GM10847 (cell line): ENCODE data around the gene LCE1D.

Source experiments
- POLR2A ChIP-seq: IDR thresholded peaks from 2 replicates; pipeline ENCODE4 v1.6.1; 2011; ENCODE audit not compliant: insufficient read length; ENCODE audit errors: extremely low read depth

The LCE1D gene, protein sequence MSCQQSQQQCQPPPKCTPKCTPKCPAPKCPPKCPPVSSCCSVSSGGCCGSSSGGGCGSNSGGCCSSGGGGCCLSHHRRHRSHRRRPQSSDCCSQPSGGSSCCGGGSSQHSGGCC

DNA sequence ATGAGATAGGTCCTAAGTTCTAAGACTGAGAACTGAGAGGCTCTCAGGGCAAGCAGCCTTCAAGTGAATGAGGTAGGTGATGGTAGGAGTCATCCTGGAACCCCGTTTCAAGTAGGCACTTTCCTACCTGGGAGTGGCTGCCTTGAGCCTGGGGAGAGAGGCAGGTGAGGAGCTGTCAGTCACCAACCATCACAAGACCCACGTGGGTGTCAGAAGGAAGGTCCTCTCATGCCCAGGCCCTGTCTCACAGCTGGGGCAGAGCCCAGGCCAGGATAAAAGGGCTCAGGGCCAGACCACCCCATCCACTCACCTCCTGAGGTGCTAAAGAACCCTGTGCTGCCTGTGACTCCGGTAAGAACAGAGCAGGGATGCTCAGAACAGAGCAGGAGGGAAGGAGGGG lies at the start of gene LCE1D:
TSS of gene LCE1D (plus strand) at position 301 of the 400 bp plus-strand sequence. CDS start 1,074 bp downstream, outside the sequence.
- no peak for TF ChIP-seq POLR2A

DNA sequence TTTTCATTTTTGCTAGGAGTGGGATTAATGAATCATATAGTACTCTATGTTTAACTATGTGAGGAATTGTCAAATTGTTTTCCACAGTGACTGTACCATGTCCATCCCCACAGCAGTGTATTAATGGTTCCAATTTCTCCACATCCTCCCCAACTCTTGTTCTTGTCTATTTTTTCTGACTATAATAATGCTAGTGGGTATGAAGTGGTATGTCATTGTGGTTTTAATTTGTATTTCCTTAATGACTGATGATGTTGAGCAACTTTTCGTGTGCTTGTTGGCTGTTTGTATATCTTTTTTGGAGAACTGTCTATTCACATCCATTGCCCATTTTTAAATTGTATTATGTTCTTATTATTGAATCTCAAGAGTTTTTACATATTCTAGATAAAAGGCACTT lies 48.7 kb upstream of the LCE1D start:
- TF ChIP-seq POLR2A: no peak

DNA sequence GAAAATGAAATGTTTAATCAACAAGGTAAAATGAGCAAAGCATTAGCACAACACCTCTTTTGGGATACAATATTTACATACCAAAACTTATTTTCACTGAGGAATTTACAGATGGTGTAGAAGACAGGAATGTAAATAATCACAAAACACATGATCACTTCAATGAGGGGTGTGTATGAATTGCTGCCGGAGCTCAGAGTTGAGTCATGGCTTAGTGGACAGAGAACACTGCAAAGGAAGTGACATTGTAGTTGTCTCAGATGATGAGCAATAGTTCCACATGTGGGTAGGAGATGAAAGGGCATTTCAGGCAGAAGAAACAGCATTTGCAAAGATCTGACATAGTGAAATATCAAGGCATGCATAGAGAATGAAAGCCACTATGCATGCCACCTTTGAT lies 44.3 kb upstream of the LCE1D start:
- no peak for TF ChIP-seq POLR2A

DNA sequence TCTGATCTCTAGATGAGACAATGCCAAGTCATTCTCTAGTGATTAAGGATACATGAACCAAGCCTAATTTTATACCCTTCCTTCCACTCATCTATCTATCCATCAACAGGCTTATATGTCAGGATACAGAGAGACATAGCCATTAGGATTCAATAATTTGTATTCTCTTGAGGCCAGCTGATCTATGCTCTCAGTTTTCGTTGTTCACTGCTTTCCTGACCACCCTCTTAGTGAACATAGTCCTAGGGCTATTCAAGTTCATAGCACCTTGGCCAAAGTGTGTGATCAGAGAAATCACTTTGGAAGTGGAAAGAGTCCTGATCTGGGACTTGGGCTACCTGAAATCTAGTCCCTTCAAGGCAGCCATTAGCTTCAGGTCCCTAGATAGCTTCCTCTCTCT lies 42.9 kb upstream of the LCE1D start:
- no peak for TF ChIP-seq POLR2A

DNA sequence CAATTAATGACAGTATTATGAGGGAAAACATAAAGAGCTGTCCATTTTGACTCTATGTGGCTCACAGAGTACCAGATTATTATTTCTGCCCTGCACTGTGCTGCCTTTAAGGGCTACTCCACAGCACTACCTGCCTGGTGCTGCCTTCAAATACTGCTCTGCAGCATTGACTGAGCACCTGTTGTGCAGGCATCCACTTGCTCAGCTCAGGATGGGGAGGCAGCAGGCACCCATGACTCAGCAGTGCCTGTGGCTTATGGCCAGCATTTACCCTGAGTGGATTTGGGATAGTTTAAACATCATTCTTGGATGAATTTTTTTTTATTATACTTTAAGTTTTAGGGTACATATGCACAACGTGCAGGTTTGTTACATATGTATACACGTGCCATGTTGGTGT lies 39.6 kb upstream of the LCE1D start:
- TF ChIP-seq POLR2A: no peak

DNA sequence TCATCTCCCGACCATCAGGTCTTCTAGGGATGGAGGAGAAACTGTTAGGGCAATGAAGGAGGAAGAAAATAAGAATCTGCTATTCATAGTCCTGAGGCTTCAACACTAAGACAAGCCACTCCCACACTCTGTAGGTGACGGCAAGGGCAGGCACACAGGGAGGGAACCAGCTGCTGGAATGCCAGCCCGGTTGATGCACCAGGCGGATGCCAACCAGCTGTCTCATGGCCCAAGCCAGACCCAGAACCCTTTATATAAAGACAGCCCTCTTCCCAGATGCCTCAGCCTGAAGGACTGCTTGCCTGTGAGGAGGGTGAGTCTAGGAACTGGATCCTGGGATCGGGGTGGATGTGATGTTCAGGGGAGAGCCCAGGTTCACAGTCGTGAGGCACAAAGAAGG lies 38.8 kb upstream of the LCE1D start, which contains the start of gene KPRP:
TSS of gene KPRP (plus strand) at position 279 of the 400 bp plus-strand sequence. CDS start 1,564 bp downstream, outside the sequence.
- TF ChIP-seq POLR2A: no peak

DNA sequence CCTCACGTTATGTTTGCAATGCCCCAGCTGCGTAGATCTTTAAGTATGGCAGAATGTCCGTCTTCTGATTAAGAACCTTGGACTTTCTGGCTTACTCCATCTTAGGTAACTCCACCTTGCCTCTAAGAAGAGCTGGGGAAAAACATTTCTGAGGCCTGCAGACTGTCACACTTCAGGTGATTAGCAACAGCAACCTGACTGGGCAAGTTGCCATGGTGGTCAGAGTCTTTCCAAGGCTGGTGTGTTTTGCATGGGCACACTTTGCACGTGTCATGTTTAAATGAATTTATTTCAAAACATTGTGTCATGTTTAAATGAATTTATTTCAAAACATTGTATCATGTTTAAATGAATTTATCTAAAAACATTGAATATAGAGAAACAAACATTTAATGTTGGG lies 37.9 kb upstream of the LCE1D start:
- no peak for TF ChIP-seq POLR2A

DNA sequence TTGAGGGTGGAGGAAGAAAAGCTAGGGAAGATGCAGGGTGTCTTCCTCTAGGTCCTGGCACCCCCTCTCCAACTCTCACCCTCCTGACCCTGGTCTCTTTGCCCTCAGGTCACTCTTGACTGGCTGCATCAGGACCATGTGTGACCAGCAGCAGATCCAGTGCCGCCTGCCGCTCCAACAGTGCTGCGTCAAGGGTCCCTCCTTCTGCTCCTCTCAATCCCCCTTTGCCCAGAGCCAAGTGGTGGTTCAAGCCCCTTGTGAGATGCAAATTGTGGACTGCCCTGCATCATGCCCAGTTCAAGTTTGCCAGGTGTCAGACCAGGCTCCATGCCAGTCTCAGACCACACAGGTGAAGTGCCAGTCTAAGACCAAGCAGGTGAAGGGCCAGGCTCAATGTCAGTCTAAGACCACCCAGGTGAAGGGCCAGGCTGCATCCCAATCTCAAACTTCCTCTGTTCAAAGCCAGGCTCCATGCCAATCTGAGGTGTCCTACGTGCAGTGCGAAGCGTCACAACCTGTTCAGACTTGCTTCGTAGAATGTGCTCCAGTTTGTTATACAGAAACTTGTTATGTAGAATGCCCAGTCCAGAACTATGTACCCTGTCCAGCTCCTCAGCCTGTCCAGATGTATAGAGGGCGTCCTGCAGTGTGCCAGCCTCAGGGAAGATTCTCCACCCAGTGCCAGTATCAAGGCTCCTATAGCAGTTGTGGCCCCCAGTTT lies 36.9 kb upstream of the LCE1D start:
- TF ChIP-seq POLR2A: no peak

DNA sequence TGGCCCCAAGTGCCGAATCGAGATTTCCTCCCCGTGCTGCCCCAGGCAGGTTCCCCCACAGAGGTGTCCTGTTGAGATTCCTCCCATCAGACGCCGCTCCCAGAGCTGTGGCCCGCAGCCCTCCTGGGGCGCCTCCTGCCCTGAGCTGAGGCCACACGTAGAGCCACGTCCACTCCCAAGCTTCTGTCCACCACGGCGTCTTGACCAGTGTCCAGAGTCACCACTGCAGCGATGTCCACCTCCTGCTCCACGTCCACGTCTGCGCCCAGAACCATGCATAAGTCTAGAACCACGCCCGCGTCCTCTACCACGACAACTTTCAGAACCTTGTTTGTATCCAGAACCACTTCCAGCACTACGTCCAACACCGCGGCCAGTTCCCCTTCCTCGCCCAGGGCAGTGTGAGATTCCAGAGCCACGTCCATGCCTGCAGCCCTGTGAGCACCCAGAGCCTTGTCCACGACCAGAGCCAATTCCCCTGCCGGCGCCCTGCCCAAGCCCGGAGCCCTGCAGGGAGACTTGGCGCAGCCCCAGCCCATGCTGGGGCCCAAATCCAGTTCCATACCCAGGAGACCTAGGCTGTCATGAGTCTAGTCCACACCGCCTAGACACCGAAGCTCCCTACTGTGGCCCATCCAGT lies 35.9 kb upstream of the LCE1D start:
- no peak for TF ChIP-seq POLR2A

DNA sequence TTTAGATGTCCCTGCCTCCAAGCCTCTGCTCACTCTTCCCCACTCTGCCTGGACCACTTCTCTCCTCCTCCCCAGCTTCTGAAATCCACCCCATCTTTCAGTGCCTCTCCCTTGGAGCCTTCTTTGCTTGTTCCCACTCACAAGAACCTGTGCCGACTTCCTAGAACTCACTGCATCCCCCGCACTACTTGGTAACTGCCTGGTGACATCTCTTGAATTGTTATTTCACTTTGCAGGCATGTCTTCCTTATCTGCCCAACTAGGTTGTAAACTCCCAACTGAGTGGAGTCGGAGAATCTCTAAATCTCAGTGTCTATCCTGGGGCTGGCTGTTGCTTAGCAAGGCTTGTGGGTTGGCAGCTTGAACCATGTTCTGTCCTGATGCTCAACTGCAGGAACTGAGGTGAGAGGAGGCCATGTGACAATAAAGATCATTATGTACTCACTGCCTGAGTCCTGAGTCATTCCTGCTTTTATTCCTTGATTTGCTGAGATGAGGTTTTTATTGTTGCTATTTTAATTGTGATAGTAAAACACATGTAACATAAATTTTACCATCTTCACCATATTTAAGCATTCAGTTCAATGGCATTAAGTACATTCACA lies 34.8 kb upstream of the LCE1D start:
- no peak for TF ChIP-seq POLR2A

DNA sequence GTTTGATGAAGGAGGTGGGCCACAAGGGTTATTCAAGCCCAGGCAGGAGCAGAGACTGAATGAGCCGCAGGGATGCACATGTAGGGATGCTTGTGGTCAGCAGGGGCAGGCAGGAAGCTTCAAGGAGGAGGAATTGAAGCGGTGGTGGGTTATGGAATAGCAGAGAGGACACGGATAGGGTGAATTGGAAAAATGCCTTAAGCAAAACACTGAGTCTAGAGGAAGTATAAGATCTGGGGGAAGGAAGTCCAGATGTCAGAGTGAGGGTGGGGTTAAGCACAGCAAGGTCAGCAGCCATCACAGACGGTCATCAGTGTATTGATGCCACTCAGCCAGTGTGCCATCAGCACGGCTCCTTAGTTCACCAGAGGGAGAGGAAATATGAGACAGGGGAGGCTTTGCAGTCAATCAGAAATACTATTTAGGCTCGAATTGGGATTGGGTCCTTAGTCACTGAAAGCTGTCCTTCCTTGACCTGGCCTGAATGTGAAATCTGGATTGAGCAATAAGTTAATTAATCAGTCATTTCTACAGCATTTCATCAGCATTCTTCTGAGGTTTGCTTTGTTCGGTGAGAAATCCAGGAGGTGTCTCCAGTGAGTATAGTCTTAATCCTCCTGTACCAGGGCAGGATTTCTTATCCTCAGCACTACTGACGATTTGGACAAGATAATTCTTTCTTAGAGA lies 27.5 kb upstream of the LCE1D start:
- TF ChIP-seq POLR2A: no peak

DNA sequence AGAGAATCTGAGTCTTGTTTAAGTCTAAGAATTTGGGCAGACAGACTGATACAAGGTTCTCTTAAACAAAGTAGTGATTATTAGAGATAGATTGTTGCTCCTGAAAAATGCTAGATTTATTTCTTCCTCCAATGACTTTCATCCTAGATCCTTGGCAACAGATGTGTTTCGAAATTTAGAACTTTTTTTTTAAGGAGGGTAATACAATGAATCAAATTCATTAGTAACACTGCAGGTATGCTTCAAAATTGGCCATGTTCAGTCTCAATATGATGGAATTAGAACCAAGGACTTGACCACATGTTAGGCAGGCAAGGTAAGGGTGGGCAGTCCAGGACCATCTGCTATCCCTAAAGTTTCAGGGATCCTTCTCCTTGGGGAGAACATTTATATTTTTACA lies 26.1 kb upstream of the LCE1D start:
- TF ChIP-seq POLR2A: no peak

DNA sequence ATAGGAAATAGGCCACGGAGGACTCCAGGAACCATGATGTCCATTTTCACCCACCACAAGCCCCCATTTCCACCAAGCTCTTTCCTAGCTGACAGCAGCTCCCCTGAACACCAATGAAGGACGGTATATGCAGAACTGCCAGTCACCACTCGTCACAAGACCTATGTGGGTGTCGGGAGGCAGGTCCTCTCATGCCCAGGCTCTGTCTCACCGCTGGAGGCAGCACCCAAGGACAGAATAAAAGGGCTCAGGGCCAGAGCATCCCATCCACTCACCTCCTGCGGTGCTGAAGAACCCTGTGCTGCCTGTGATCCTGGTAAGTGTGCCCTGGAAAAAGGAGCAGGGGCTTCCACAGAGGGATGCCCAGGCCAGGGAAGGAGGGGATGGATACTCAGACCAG lies 21.6 kb upstream of the LCE1D start, which contains the start of gene LCE1F:
TSS of gene LCE1F (plus strand) at position 266 of the 400 bp plus-strand sequence. CDS start 1,232 bp downstream, outside the sequence.
- TF ChIP-seq POLR2A: no peak

DNA sequence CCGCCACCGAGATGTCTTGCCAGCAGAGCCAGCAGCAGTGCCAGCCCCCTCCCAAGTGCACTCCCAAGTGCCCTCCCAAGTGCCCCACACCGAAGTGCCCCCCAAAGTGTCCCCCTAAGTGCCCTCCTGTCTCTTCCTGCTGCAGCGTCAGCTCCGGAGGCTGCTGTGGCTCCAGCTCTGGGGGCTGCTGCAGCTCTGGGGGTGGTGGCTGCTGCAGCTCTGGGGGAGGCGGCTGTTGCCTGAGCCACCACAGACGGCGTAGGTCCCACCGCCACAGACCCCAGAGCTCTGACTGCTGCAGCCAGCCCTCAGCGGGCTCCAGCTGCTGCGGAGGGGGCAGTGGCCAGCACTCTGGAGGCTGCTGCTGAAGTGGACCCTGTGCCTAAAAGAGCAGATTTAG lies 20.2 kb upstream of the LCE1D start:
- no peak for TF ChIP-seq POLR2A

DNA sequence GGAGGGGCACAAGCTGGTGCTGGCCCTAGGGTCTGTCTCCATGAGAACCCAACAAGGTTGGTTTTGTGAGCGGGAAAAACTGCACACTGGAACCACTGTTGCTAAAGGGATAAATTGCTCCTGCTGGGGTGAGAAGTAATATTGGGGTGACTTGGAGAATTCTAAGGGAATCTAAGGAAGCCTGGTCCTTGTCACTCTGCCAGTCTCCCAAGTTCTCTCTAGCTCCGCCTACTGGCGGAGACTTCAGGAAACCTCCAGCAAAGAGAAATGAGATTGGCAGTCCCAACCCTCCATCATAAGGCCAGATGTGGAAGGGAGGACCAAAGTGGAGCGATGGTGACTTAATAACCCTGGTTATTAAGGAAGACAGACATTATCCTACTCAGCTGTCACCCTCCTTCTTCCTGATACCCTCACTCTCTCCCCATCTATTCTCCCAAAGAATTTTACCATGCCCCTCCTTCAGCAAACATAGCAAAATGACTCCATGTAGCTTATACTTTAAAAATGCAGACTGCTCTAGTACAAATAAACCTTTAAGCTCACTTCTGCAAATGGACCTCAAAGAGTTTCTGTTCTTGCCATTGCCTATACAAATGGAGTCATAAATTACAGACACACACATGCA lies 18.9 kb upstream of the LCE1D start:
- TF ChIP-seq POLR2A: no peak

DNA sequence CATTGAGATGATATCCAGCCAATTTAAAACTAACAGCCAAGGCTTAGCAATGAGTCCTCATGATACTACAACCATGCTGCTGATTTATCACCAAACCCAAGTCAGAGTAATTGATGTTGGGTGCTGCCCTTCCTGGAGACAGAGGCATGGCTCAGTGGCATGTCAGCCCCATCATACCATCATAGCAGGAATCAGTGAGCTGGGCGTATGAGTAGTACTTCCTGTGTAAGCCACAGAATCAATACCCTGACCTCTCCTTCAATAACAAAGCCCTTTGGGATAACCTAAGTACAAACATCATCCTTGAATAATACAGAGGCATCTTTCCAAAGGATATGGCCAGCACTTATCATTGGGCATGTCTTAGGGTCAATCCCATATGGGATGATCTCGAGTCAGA lies 13.4 kb upstream of the LCE1D start:
- no peak for TF ChIP-seq POLR2A

DNA sequence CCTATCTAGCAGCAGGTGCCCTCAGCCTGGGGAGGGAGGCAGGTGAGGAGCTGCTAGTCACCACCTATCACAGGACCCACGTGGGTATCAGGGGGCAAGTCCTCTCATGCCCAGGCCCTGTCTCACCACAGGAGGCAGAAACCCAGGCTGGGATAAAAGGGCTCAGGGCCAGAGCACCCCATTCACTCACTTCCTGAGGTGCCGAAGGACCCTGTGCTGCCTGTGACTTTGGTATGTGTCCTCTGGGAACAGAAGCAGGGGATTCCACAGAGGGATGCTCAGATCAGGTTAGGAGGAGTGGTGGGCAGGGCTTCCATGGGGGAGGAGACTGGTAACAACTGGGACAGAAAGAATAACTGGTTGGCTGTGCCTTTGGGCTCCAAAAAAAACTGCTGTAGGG lies 10.4 kb upstream of the LCE1D start, which contains the start of gene LCE1E:
TSS of gene LCE1E (plus strand) at position 181 of the 400 bp plus-strand sequence. CDS start 1,043 bp downstream, outside the sequence.
- no peak for TF ChIP-seq POLR2A
